HG02981 (cell line): ENCODE data around the gene IMPACT.

Experiments used
- ATAC-seq: cut with Tn5 transposase; IDR thresholded peaks from one replicate; pipeline ENCODE4 v1.9.1; 2021; ENCODE audit warnings: mild to moderate bottlenecking, moderate library complexity; ENCODE audit not compliant: unreplicated experiment

The IMPACT gene

GRCh38 chr18:24426398-24427294 lies at the start of gene IMPACT:
IMPACT (plus strand) TSS chr18:24426670; CDS start chr18:24426757, 87 bp downstream.
- ATAC-seq, result peak; percentile 90

GRCh38 chr18:24378598-24378997 lies 47.9 kb upstream of the IMPACT start:
- ATAC-seq, result no peak

GRCh38 chr18:24380163-24380747 lies 46.2 kb upstream of the IMPACT start:
- no peak for ATAC-seq

- no peak for ATAC-seq
These were observed 45.3 kb upstream of the IMPACT start for GRCh38 chr18:24381126-24381525.

GRCh38 chr18:24386681-24387080 lies 39.8 kb upstream of the IMPACT start:
- no peak for ATAC-seq

GRCh38 chr18:24388957-24389356 lies 37.5 kb upstream of the IMPACT start:
- no peak for ATAC-seq

GRCh38 chr18:24395049-24395795 lies 31.2 kb upstream of the IMPACT start:
- ATAC-seq, result no peak

- no peak for ATAC-seq
These were observed 30.3 kb upstream of the IMPACT start for GRCh38 chr18:24396082-24396633.

GRCh38 chr18:24397131-24397693 lies 29.3 kb upstream of the IMPACT start:
- peak; percentile 28 for ATAC-seq

- peak; percentile 55 for ATAC-seq
These were observed 28.6 kb upstream of the IMPACT start, which contains the start of gene OSBPL1A for GRCh38 chr18:24397694-24398368. OSBPL1A (minus strand) TSS chr18:24397824; CDS start chr18:24377533, 20,291 bp downstream.

- ATAC-seq, result no peak
These were observed 27.9 kb upstream of the IMPACT start for GRCh38 chr18:24398540-24398939.

- no peak for ATAC-seq
These were observed 25.9 kb upstream of the IMPACT start for GRCh38 chr18:24400587-24400986.

- no peak for ATAC-seq
These were observed 24.2 kb upstream of the IMPACT start for GRCh38 chr18:24402209-24402785.

GRCh38 chr18:24403076-24403475 lies 23.4 kb upstream of the IMPACT start:
- no peak for ATAC-seq

- ATAC-seq, result no peak
These were observed 21.9 kb upstream of the IMPACT start for GRCh38 chr18:24404591-24404990.

- no peak for ATAC-seq
These were observed 18.0 kb upstream of the IMPACT start for GRCh38 chr18:24408496-24408895.

GRCh38 chr18:24413148-24413547 lies 13.3 kb upstream of the IMPACT start:
- no peak for ATAC-seq

- peak; percentile 54 for ATAC-seq
These were observed 12.0 kb upstream of the IMPACT start for GRCh38 chr18:24414349-24415003.

- ATAC-seq, result no peak
These were observed 9.0 kb upstream of the IMPACT start for GRCh38 chr18:24417480-24417879.
